Renal cortical epithelial cell (primary cell): ENCODE results near the gene ANKRD13B. TPM values are rescaled to one million over a fixed set of nuclear protein-coding genes. Genes with fewer than 3 reads are reported as not detected.

Source experiments
- DNase-seq: peaks from one replicate; pipeline ENCODE4 v3.0.0-alpha.2; 2011; ENCODE audit warnings: low read depth
- total RNA-seq: library from RNA; depleted of rRNA; stranded (reverse); fragments of >200 nt; gene quantifications from 2 replicates; pipeline ENCODE4 v1.2.3, GENCODE V29; 2014

ANKRD13B gene
- total RNA-seq, 1 donor from 2014 or later = 12.8 TPM

DNA sequence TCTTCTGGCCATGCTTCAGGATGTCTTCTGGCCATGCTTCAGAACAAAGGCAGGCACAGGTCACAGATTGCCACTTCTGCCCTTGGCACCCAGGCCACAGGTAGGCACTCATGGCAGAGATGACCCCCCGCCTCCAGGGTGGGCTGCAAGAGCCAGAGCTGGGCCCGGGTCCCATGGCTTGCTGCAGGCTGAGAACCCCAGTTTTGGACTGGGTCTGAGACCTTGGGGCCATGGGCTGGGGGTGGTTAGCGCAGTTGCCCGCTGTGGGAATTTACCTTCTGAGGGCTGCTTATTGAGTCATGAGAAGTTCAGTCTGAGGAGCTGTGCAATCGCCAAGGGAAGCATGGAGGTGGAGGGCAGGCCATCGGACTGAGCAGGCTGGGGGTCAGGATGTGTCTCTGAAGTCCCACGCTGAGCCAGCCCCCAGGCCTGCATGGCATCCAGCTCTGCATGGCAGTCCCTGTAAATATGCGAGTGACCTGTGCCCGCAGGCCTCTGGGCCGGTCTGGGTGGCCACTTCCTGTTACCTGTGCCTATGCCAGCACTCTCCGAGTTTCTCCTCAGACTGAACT lies 1.7 kb downstream of the ANKRD13B start:
- DNase-seq = no peak

GRCh38 chr17:29595107-29595942 lies 2.4 kb downstream of the ANKRD13B start:
- no peak for DNase-seq

- DNase-seq = no peak
Observed at GRCh38 chr17:29595943-29596774, 3.2 kb downstream of the ANKRD13B start.

DNA sequence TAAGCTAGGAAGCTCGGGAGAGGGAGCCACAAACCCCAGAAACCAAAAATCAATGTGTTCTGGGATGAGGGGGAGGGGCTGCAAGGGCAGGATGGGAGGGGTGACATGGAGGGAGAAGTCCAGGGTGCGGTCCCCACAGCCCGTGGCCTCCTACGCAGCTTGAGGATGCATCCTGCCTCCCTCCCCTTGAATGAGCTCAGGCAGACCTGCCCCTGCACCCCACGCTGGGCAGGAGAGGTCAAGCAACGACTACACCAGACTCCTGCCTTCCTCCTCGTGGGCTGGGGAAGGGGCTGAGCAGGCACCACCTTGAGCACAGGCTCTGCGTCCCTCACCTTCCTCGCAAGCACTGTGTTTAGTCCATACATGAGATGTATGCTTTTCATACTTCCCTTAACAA lies 3.9 kb downstream of the ANKRD13B start:
- no peak for DNase-seq

DNA sequence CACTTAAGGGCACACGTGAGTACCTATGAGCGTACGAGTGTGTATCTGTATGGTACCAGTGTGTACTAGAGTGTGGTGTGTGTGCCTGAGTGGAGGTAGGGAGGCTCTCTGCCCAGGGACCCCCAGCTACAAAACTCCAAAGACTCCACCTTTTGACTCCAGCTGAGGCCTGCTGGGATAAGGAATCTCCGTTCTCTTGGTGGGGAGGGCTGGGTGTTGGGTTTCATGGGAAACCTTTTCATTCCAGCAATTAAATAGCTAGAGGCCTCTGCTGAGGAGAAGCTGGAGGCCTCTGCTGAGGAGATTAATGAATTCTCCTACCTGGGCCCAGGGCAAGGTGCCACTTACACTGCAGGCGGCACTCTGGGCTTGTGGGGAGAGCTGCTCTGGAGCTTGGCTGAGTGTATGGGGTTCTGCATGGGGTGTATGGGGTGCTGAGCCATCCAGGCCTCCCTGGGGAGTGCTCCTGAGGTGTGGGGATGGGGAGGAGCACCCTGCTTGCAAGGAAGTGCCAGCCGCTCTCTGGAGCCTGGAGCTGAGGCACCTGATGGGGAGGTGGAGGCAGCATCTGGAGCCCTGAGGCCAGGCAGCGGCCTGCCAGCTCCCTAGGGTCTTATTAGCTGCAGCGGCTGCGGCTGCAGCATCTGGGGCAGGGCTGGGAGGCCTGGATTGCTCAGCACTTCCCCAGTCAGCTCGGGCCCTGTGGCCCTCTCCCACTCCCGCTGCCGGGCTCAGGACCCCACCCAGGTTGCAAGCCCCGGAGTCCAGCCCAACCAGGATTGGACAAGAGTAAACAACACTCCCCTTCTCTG lies 4.6 kb downstream of the ANKRD13B start:
- DNase-seq = no peak

- no peak for DNase-seq
Observed at GRCh38 chr17:29603109-29603674, 10.3 kb downstream of the ANKRD13B start.

DNA sequence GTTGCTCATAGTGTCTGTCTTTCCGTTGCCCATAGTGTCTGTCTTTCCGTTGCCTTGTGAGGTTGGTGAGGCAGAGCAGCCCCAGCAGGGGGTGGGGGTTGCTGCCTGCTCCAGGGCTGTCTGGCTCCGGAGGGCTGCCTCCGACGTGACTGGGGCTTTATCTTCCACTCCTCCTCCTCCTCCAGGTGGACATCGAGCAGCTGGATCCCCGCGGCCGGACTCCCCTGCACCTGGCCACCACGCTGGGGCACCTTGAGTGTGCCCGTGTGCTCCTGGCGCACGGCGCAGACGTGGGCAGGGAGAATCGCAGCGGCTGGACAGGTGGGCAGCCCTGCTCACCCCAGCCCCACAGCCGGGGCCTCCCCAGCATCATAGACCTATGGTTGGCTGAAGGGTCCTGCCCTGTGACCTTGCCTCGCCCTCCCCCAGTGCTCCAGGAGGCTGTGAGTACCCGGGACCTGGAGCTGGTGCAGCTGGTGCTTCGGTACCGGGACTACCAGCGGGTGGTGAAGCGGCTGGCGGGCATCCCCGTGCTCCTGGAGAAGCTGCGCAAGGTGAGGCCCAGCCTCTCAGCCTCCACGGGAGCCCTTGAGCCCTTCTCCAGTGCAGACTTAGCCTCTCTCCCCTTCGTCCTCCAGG lies 14.7 kb downstream of the ANKRD13B start:
- no peak for DNase-seq

DNA sequence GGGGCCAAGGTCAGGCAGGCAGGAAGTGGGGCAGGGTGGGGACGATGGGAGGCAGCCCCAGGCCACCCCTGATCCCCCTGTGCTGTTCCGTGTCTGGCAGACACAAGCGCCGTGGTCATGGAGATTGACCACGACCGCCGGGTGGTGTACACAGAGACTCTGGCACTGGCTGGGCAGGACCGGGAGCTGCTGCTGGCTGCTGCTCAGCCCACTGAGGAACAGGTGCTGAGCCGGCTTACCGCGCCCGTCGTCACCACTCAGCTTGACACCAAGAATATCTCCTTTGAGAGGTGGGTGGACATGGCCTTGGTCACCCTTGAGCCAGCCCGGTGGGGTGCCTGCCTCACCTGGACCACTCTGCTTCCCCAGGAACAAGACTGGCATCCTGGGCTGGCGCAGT lies 16.1 kb downstream of the ANKRD13B start:
- DNase-seq = no peak

- no peak for DNase-seq
Observed at GRCh38 chr17:29610395-29610794, 17.5 kb downstream of the ANKRD13B start.

DNA sequence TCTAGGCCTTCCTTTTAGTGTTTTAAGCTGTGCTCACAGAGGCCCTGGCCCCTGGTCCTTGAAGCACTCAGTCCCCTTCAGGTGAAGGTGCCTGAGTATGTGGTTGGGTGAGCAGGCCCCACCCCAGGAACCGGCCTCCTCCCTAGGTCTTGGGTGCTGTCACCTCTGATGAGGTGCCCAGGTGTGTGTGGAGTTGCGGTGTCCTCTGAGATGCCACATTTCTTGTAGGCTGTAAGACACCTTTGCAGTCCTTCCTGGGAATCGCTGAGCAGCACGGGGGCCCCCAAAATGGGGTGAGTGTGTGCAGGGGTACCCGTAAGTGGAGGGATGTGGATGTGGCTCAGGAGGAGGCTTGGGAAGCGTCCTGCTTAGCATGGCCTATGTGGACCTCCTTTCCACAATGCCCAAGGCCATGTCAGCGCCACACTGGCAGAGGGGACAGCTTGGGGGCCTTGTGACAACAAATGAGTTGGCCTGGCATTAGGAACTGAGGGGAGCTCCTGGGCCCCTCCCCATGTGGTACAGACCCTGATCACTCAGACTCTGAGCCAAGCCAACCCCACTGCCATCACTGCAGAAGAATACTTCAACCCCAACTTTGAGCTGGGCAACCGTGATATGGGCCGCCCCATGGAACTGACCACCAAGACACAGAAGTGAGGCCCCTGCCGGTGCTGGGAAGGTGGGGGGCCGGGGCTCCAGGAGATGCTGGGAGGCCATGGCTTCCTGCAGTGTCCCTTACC lies 18.6 kb downstream of the ANKRD13B start:
- no peak for DNase-seq

- no peak for DNase-seq
Observed at GRCh38 chr17:29612094-29612403, 19.1 kb downstream of the ANKRD13B start.

DNA sequence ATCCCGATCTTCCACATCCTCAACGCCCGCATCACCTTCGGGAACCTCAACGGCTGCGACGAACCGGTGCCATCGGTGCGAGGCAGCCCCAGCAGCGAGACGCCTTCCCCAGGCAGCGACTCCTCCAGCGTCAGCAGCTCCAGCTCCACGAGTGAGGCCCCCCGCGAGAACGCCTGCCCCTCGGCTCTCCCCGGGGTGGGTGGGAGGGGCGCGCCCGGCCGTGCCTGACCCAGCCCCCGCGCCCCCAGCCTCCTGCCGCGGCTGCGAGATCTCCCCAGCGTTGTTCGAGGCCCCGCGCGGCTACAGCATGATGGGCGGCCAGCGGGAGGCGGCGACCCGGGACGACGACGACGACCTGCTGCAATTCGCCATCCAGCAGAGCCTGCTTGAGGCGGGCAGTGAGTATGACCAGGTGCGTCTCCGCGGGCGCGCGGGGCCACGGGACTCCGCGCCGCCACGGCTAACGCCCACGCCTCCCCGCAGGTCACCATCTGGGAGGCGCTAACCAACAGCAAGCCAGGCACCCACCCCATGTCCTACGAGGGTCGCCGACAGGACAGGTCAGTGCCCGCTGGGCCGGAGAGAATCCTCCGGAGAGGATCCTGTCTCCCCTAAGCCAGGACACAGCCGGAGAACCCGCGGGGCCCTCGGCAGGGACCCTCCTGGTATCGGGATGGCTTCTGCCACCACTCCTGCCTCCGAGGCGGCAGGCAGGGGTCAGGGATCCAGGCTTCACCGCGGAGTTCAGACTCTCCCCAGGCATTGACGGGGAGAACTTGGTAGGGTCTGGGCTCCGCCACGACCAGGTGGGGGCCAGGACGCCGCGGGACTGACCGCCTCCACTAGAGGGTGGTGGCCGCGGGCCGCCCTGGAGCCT lies 19.7 kb downstream of the ANKRD13B start:
- DNase-seq = no peak

DNA sequence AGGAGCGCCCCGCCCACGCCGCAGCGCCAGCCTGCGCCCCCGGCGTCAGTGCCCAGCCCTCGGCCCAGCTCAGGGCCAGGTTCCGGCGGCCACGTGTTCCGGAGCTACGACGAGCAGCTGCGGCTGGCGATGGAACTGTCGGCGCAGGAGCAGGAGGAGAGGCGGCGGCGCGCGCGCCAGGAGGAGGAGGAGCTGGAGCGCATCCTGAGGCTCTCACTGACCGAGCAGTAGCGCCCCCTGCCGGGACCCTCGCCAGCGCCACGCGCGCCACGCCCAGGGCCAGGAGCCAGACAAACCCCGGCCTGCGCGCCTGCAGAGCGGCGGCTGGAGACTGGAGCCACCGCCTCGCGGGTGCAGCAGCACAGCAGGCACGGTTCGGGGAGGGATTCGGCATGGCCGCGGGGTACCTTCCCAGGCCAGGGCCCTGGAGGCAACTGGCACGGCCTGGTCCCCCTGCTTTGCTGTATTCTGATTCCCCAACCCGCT lies 20.5 kb downstream of the ANKRD13B start:
- peak; percentile 53 for DNase-seq

DNA sequence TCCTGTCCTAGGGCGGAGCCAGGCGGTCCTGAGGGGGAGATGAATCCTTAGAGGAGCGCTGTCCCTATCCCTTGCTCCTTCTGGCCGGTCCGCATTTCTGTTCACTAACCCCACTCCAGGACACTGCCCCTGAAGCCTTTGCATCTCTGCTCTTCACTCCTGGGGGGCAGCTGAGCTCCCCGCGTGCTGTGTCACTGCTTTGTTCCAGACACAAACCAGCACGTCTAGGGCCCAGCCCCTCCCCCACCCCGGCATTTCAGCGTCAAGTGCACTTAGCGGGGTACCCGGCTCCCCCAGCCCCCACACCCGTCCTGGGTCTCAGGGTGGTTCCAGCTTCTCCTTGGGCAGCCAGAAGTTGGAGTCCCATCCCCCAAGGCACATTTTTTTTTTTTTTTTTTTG lies 20.9 kb downstream of the ANKRD13B start:
- DNase-seq = no peak

- no peak for DNase-seq
Observed at GRCh38 chr17:29614349-29615047, 21.6 kb downstream of the ANKRD13B start.

GRCh38 chr17:29615048-29615385 lies 22.1 kb downstream of the ANKRD13B start:
- DNase-seq = no peak

DNA sequence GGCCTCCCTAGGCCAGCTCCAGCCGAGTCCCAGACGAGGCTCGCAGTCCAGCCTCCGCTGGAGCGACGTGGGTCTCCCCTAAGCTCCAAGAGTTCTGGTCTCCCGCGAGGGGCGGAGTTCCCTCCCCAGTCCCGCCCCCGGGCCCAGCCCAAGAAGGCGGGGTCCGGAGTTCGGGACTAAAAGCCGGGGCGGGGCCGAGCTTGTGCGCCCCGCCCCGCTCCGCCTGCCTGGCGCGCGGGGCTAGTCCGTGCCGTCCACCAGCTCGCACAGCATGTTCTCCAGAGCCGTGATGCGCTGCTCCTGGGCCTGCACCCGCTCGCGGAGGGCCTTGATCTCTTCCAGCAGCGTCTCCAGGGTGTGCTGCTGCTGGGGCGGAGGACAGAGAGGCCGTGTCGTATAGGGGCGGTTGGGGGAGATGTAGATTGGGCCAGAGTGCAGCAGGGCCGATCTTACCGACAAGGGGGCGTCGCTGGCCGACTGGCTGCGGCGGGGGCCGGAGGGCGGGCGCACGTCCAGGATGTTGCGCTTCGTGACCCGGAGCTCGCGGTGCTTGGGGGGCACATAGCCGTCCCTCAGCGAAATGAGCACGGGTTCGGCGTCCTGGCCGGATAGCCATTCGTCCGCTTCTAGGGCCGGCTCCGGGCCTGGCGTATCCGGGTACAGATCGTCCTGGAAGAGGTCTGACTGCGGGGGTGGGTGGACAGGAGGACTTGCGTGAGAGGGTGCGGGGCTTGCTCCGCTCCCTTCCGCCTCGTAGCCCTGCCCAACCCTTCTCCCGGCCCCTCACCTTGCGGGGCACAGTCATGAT lies 22.8 kb downstream of the ANKRD13B start:
- peak; percentile 54 for DNase-seq
